Loucy (cell line): Measurements from ENCODE around the gene DCAF10.
A peak's percentile ranks its signal among the peaks of the same experiment; 100 is the strongest.
"Not testable (repeated sequence)": the region's sequence is repeated elsewhere in the genome, so short reads cannot be mapped to it uniquely, and the experiment has no call there.

Source experiments
- H2AFZ ChIP-seq: fragments of 200-600 bp; sonication (generic); 2 replicates; pipeline ENCODE4 v1.6.0; 2016; ENCODE audit warnings: antibody characterized with exemption, mild to moderate bottlenecking, low read length, moderate library complexity
- H3F3A ChIP-seq: fragments of 200-600 bp; 2 replicates; pipeline ENCODE4 v1.6.0; 2016; ENCODE audit warnings: antibody characterized with exemption, low read depth, mild to moderate bottlenecking
- H3K27me3 ChIP-seq: fragments of 200-600 bp; sonication (generic); 2 replicates; pipeline ENCODE4 v1.6.1; 2014; ENCODE audit warnings: low read length, mild to moderate bottlenecking; ENCODE audit not compliant: insufficient read depth, poor library complexity, severe bottlenecking
- H3K36me3 ChIP-seq: fragments of 200-600 bp; sonication (generic); 2 replicates; pipeline ENCODE4 v1.6.1; 2016; ENCODE audit warnings: low read length; ENCODE audit not compliant: insufficient read depth
- H3K4me1 ChIP-seq: fragments of 200-600 bp; sonication (generic); 2 replicates; pipeline ENCODE4 v1.5.1; 2014; ENCODE audit warnings: low read length, mild to moderate bottlenecking; ENCODE audit not compliant: insufficient read depth, poor library complexity, severe bottlenecking
- H3K4me2 ChIP-seq: fragments of 200-600 bp; sonication (generic); 2 replicates; pipeline ENCODE4 v1.6.0; 2014; ENCODE audit warnings: antibody characterized with exemption, low read length, low read depth, mild to moderate bottlenecking; ENCODE audit not compliant: poor library complexity, severe bottlenecking
- H3K4me3 ChIP-seq: fragments of 200-600 bp; sonication (generic); 2 replicates; pipeline ENCODE4 v1.5.1; 2014; ENCODE audit warnings: low read length, mild to moderate bottlenecking, mixed read lengths; ENCODE audit not compliant: poor library complexity, severe bottlenecking
- H3K79me2 ChIP-seq: fragments of 200-600 bp; sonication (generic); 2 replicates; pipeline ENCODE4 v1.6.1; 2014; ENCODE audit warnings: low read length; ENCODE audit not compliant: insufficient read depth
- H3K9ac ChIP-seq: fragments of 200-600 bp; sonication (generic); 2 replicates; pipeline ENCODE4 v1.6.0; 2014; ENCODE audit warnings: mild to moderate bottlenecking, low read depth, low read length, moderate library complexity; ENCODE audit not compliant: poor library complexity, severe bottlenecking
- H3K9me2 ChIP-seq: fragments of 200-600 bp; sonication (generic); replicated peaks from 2 replicates; pipeline ENCODE4 v1.6.1; 2016; ENCODE audit warnings: low read depth, low read length, mixed read lengths
- H3K9me3 ChIP-seq: fragments of 200-600 bp; sonication (generic); 2 replicates; pipeline ENCODE4 v1.6.1; 2014; ENCODE audit warnings: mild to moderate bottlenecking, antibody characterized with exemption, low read length, low read depth; ENCODE audit not compliant: insufficient read depth
- H4K20me1 ChIP-seq: fragments of 200-600 bp; sonication (generic); 2 replicates; pipeline ENCODE4 v1.6.0; 2014; ENCODE audit warnings: antibody characterized with exemption, low read length, mild to moderate bottlenecking; ENCODE audit not compliant: insufficient read depth, poor library complexity, severe bottlenecking
- EZH2phosphoT487 ChIP-seq: fragments of 200-600 bp; IDR thresholded peaks from 2 replicates; pipeline ENCODE4 v1.6.1; 2018; ENCODE audit warnings: antibody characterized with exemption, mild to moderate bottlenecking, moderate library complexity, borderline replicate concordance
- TF ChIP-seq, protein P1 (sequence below): fragments of 200-600 bp; sonication (generic); conservative IDR thresholded peaks from 2 replicates; pipeline ENCODE4 v1.5.1; 2014; ENCODE audit warnings: mild to moderate bottlenecking, antibody characterized with exemption, low read length

DCAF10 gene

DNA sequence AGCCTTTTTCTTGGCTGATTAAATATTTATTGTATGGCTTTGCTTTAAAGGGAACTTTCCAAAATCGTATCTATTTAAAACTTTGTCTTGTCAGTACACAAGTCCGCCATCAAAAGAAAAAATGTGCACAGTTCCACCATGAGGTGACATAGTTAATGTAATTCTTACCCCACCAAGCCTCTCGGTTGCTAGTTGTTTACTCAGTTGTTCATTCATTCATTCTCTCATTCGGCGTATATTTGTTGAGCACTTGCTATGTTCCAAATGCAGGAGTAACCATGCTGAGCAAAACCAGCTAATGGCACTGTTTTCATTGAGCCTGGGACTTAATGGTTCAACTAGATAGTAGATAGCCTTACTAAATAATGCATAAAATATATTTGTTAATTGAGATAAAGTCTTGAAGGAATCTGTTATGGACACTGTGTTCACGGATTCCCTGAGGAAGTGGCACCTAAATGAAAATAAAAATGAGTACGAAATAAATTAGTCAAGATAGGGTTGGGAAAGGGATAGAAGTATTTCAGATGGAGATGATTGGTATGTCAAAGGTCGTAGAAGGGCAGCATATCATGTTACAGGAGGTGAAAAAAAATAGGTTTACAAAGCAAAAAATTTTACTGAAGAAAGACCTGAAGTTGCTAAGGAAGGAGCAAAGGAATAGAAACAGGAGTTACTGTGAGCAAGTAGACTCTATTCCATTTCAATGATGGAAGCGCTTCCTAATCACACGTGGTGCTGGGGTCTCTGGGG is 1.5 kb downstream of the DCAF10 start:
- peak overlapping the region; percentile 82 for H3K4me3 ChIP-seq
- peak overlapping the region; percentile 80 for H3K9ac ChIP-seq
- no peaks in the 10 kb centered on the region for H3K36me3 ChIP-seq
- H3K4me1 ChIP-seq, result peaks cover 31% of the 10 kb centered on the region
- H2AFZ ChIP-seq, result no peak overlapping the region
- H4K20me1 ChIP-seq, result peaks cover 38% of the 10 kb centered on the region
- TF ChIP-seq, protein P1, sequence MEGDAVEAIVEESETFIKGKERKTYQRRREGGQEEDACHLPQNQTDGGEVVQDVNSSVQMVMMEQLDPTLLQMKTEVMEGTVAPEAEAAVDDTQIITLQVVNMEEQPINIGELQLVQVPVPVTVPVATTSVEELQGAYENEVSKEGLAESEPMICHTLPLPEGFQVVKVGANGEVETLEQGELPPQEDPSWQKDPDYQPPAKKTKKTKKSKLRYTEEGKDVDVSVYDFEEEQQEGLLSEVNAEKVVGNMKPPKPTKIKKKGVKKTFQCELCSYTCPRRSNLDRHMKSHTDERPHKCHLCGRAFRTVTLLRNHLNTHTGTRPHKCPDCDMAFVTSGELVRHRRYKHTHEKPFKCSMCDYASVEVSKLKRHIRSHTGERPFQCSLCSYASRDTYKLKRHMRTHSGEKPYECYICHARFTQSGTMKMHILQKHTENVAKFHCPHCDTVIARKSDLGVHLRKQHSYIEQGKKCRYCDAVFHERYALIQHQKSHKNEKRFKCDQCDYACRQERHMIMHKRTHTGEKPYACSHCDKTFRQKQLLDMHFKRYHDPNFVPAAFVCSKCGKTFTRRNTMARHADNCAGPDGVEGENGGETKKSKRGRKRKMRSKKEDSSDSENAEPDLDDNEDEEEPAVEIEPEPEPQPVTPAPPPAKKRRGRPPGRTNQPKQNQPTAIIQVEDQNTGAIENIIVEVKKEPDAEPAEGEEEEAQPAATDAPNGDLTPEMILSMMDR, result no peak
- TF ChIP-seq EZH2phosphoT487, result no peak
- H3K9me2 ChIP-seq, result no peaks in the 10 kb centered on the region
- peak overlapping the region; percentile 97 for H3K4me2 ChIP-seq
- peaks cover under 1% of the 10 kb centered on the region for H3K27me3 ChIP-seq
- H3K9me3 ChIP-seq, result no peaks in the 10 kb centered on the region
- H3K79me2 ChIP-seq, result peaks cover 56% of the 10 kb centered on the region
- no peaks in the 10 kb centered on the region for H3F3A ChIP-seq

- H3F3A ChIP-seq, result no peaks in the 10 kb centered on the region
- H3K4me1 ChIP-seq, result peaks cover 25% of the 10 kb centered on the region
- H3K36me3 ChIP-seq, result no peaks in the 10 kb centered on the region
- H3K9me2 ChIP-seq, result no peaks in the 10 kb centered on the region
- H3K27me3 ChIP-seq, result no peaks in the 10 kb centered on the region
- peak overlapping the region; percentile 42 for H3K4me2 ChIP-seq
- peaks cover 38% of the 10 kb centered on the region for H4K20me1 ChIP-seq
- no peaks in the 10 kb centered on the region for H3K9me3 ChIP-seq
- H3K9ac ChIP-seq, result no peak overlapping the region
- peaks cover 56% of the 10 kb centered on the region for H3K79me2 ChIP-seq
- peak overlapping the region; percentile 11 for H3K4me3 ChIP-seq
- H2AFZ ChIP-seq, result no peak overlapping the region
- TF ChIP-seq, protein P1, result no peak
- no peak for TF ChIP-seq EZH2phosphoT487
These were observed 5.7 kb downstream of the DCAF10 start for GRCh38 chr9:37806271-37806670.

- H2AFZ ChIP-seq, result not testable (repeated sequence)
These were observed 9.1 kb downstream of the DCAF10 start for GRCh38 chr9:37809676-37810075.

More at GRCh38 chr9:37809676-37810075, 9.1 kb downstream of the DCAF10 start:
- not testable (repeated sequence) for H3K4me1 ChIP-seq, H3K9ac ChIP-seq, H3F3A ChIP-seq, H3K36me3 ChIP-seq, H3K9me2 ChIP-seq, H3K27me3 ChIP-seq, H3K4me3 ChIP-seq, H3K4me2 ChIP-seq, H3K9me3 ChIP-seq
- H3K79me2 ChIP-seq, result peaks cover 26% of the 10 kb centered on the region; the same call in 1 of the 2 replicates
- peaks cover 15% of the 10 kb centered on the region for H4K20me1 ChIP-seq
